A204.1 (cell line): ENCODE measurements around the gene KRTAP10-5.
"Not testable (repeated sequence)": the region's sequence is repeated elsewhere in the genome, so short reads cannot be mapped to it uniquely, and the experiment has no call there.

ENCODE experiments used
- FAIRE-seq: peaks from 2 replicates; lab custom pipeline; 2012; peaks lifted over from hg19 to GRCh38; lab: Jason Lieb, UNC

KRTAP10-5 gene

DNA sequence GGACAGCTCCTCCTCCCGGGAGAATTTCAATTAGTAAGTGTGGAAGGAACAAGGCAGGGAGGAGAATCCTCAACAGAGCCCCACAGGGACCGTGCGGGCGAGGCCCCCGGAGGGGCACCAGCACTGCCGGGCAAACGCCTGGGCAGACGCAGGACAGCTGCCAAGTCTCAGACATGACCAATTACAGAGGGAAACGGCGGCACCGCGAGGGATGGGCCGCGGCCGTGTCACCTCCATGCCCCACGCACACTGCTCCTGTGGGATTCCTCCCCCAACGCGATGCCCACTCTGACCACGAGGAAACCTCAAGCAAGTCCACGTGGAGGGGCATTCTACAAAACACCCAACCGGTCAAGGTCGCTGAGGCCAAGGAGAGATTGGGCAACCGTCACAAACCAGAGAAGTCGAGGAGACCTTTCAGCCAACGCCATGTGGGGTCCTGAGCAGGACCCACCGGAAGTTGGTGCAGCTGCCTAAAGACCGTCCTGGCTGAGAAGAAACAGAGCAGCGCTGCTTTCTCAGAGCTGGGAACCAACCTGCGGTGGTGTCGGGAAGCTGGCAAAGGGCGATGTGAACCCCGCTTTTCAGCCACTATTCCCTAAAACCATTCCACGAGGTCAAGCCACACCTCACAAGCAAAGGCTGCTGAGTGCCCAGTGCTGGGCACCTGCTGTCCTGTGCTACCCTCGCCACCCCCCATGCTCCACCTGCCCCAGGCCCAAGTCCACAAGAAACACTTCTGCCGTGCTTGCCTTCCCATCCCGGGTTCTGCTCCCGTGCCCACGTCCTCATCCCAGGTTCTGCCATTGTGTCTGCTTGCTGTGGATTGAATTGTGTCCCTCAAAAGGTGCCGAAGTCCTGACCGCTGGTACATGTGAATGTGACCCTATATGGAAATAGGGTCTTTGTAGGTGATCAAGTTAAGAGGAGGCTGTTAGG is 8.3 kb downstream of the KRTAP10-5 start:
- no peak for FAIRE-seq

GRCh38 chr21:44571296-44571695 is 9.1 kb downstream of the KRTAP10-5 start:
- FAIRE-seq = no peak

GRCh38 chr21:44569861-44570517 is 10.4 kb downstream of the KRTAP10-5 start:
- no peak for FAIRE-seq

- FAIRE-seq = no peak
These were observed 11.5 kb downstream of the KRTAP10-5 start for GRCh38 chr21:44568667-44569556.

GRCh38 chr21:44568261-44568660 is 12.1 kb downstream of the KRTAP10-5 start:
- FAIRE-seq = no peak

DNA sequence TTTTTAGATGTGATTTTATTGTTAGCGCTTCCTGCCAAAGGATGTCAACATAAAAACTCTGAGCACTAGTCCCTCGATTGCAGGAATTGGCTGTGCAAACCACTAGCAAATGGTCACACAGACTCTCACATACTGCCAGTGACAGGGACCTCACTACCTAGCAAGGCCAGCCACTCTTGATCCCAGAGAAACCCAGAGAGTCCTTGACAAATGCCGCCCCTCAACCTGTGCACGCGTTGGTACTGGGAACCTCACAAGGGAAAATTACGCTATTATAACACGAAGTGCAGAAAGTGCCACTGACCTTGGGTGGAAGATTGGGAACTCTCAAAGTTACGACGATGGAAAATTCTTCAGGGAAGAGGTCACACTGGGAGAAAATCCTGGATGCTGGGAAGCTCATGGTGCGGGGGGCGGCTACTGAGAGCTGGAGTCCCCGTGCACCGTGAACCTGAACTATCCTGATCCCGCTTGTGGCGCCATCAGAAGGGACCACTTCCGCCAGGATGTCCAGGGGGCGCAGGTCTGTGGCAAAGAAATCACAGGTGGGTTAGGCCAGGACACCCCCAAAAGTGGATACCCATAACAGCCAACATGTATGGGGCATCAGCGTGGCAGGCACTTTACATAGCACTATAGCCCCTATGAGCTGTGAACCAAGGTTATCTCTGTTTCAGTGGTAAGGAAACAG is 12.8 kb downstream of the KRTAP10-5 start:
- no peak for FAIRE-seq

DNA sequence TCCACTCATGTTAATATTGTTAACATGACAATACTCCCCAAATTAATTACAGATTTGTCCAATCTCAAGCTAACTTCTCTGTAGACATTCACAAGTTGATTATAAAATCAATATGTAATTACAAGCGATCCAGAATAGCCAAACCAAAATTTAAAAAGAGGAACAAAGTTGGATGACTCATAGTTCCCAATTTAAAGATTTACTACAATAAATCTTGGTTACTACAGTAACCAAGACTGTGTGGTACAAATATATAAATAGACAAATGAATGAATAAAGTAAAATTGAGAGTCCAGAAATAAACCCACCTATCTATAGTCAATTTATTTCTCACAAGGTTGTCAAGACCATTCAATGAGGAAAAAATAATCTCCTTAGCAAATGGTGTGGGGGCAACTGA is 14.0 kb downstream of the KRTAP10-5 start:
- FAIRE-seq = no peak

DNA sequence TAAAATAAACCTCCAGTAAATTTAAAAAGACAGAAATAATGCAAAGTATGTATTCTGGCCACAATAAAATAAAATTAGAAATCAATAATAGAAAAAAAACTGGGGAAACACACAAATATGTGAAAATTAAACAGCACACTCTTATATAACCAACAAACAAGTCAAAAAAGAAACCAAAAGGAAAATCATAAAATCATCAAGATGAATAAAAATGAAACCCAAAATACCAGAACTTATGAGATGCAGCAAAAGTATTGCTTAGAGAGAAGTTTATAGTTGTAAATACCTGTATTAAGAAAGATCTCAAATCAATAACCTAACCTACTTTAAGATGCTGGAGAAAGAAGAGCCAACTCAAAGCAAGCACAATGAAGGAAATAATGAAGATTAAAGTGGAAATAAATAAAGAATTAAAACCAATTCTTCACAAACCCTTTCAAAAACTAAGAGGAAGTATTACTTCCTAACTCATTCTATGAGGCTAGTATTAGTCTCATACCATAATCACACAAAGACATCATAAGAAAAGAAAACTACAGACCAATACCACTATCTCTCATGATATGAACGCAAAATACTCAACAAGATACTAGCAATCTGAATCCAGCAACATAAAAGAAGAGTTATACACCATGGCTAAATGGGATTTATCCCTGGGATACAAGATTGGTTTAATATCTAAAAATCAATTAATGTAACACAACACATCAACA is 15.4 kb downstream of the KRTAP10-5 start:
- no peak for FAIRE-seq

DNA sequence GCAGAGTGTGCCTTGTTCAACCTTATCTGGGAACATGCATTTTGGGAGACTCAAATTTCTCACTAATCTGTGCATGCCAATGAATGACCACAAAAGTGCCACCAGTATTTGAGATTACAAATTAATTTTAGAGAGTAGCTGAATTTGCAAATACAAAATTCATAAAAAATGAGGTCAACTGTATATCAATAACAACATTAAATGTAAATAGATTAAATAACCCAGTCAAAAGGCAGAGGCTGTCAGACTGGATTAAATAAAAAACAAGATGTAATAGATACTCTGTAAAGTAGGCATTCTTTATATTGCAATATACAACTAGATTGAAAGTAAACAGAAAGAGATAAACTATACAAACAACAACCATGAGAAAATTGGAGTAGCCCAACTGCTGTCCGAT is 16.3 kb downstream of the KRTAP10-5 start:
- no peak for FAIRE-seq

DNA sequence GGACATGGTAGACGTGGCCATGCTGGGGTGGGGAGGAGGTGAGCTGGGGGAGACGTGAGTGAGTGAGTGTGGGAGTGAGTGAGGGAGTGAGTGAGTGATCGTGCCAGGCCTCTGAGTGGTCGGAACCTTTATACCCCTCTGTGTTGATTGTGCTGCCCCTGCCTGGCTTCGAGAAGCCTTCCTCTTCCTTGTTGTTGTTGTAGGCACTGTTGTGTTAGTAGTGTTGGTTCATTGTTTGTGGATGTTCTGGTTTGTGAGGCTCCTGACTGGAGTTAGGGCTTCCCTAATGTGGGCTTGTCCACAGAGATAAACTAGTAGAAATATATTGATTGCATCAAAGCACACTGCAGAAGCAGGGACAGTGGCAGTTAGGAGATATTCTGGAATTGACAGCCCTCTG is 21.7 kb downstream of the KRTAP10-5 start, which contains the start of gene KRTAP10-3:
KRTAP10-3 (minus strand) TSS at position 101 of the 400 bp plus-strand sequence; CDS start at position 21, 80 bp downstream.
- no peak for FAIRE-seq

- not testable (repeated sequence) for FAIRE-seq
These were observed 22.1 kb downstream of the KRTAP10-5 start for GRCh38 chr21:44558329-44558675.

DNA sequence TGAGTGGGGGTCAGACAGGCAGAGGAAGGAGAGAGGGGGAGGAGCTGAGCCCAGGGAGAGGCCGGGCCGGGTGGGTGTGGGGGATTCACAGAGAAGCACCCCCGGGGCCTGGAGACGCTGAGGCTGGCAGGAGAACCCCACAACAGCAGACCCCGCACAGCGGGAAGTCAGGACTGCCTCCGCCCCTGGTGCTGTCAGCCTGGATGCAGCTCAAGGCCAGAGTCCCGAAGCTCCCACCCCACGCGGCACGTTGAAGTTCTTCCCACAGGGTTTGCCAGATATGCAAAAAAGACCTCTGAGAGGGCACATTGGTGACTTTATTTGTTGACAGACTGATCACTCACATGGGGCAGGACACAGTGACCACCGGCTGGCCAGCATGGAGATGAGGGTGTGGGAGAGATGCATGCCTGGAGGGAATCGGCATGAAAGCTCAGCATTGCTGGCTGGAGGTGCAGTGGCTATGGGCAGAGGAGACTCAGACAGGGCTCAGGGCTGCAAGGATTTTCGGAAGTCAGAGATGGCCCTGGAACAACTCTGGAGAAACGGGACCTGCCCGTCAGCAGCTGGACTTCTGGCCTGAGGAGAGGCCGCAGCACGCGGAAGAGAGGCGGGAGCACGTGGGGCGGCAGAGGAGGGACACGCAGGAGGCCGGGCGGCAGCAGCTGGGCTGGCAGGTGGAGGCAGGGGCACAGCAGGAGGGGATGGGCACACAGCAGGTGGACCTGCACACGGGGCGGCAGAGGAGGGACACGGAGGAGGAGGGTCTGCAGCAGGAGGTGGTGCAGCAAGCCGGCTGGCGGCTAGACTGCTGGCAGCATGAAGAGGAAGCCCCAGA is 22.7 kb downstream of the KRTAP10-5 start:
- FAIRE-seq = no peak

- FAIRE-seq = no peak
These were observed 23.5 kb downstream of the KRTAP10-5 start for GRCh38 chr21:44556879-44557278.

- no peak for FAIRE-seq
These were observed 25.1 kb downstream of the KRTAP10-5 start for GRCh38 chr21:44555200-44555875.

DNA sequence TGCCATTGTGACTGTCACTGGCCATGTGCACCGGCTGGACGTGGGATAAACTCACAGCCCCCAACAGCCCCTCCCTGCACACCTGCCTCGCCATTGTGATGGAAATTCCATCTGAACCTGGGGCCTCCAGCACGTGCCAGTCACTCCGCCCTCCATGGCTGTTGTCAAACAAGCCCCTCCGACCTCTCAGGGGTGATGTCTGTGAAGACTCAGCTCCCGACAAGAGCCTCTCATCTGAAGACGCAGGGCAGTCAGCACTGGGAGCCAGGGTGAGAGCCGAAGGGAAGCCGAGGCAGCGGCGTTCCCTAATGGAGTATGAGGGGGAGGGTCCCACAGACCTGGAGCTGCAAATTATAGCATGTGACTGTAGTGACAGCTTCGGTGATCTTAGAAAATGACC is 27.7 kb downstream of the KRTAP10-5 start:
- no peak for FAIRE-seq

- FAIRE-seq = no peak
These were observed 28.3 kb downstream of the KRTAP10-5 start for GRCh38 chr21:44552136-44552535.

GRCh38 chr21:44551340-44551961 is 29.0 kb downstream of the KRTAP10-5 start, which contains the start of gene KRTAP10-2:
Gene KRTAP10-2 (minus strand): TSS chr21:44551505. CDS start chr21:44551458, 47 bp downstream.
- FAIRE-seq = no peak

GRCh38 chr21:44550807-44551206 is 29.6 kb downstream of the KRTAP10-5 start:
- FAIRE-seq = no peak

GRCh38 chr21:44550285-44550684 is 30.1 kb downstream of the KRTAP10-5 start:
- not testable (repeated sequence) for FAIRE-seq
